Liver (tissue), 9 donors: Measurements from ENCODE around the gene HCAR2. TPM values are rescaled to one million over a fixed set of nuclear protein-coding genes. Genes with fewer than 3 reads are reported as not detected.

Source experiments
- DNase-seq: peaks from one replicate; pipeline ENCODE4 v3.0.0-alpha.2; 2017; ENCODE audit warnings: low spot score
- H3K27ac ChIP-seq, 2 donors: one replicate each; pipeline ENCODE4 v1.7.0; 2013; ENCODE audit warnings: inconsistent platforms in 2 of 2, low read length in 2 of 2, control low read depth in 1 of 2, low read depth in 1 of 2, mild to moderate bottlenecking in 1 of 2
- H3K27me3 ChIP-seq, 4 donors: one replicate each; pipeline versions ENCODE4 v1.6.1 to v1.7.0; 2013; ENCODE audit warnings: low read length in 3 of 4, inconsistent platforms in 1 of 4, mild to moderate bottlenecking in 1 of 4, moderate library complexity in 1 of 4; ENCODE audit not compliant: control insufficient read depth in 4 of 4, insufficient read depth in 4 of 4
- H3K36me3 ChIP-seq, 4 donors: one replicate each; pipeline versions ENCODE4 v1.6.1 to v1.7.0; 2013; ENCODE audit warnings: low read length in 3 of 4, mild to moderate bottlenecking in 3 of 4, low read depth in 1 of 4, moderate library complexity in 1 of 4; ENCODE audit not compliant: control insufficient read depth in 4 of 4, insufficient read depth in 3 of 4
- H3K4me1 ChIP-seq, 4 donors: one replicate each; pipeline versions ENCODE4 v1.6.1 to v1.7.0; 2013; ENCODE audit warnings: low read length in 3 of 4, mild to moderate bottlenecking in 3 of 4, moderate library complexity in 1 of 4; ENCODE audit not compliant: control insufficient read depth in 4 of 4, insufficient read depth in 4 of 4
- H3K4me3 ChIP-seq, 3 donors: one replicate each; pipeline versions ENCODE4 v1.6.1 to v1.7.0; 2013; ENCODE audit warnings: low read length in 3 of 3, control low read depth in 1 of 3, low read depth in 1 of 3, mild to moderate bottlenecking in 1 of 3
- H3K9ac ChIP-seq, 2 donors: one replicate each; pipeline ENCODE4 v1.7.0; 2013; ENCODE audit warnings: low read length in 2 of 2, mild to moderate bottlenecking in 2 of 2, moderate library complexity in 2 of 2, control low read depth in 1 of 2, low read depth in 1 of 2
- H3K9me3 ChIP-seq, 4 donors: one replicate each; pipeline versions ENCODE4 v1.6.1 to v1.7.0; 2013; ENCODE audit warnings: low read length in 3 of 4; ENCODE audit not compliant: control insufficient read depth in 4 of 4
- FOXA1 ChIP-seq: IDR thresholded peaks from 2 replicates; pipeline ENCODE4 v1.6.1; 2016; ENCODE audit warnings: antibody characterized with exemption
- FOXA2 ChIP-seq: IDR thresholded peaks from 2 replicates; pipeline ENCODE4 v1.6.1; 2016; ENCODE audit warnings: antibody characterized with exemption
- GABPA ChIP-seq, 2 donors: IDR thresholded peaks in 1 of 2; conservative IDR thresholded peaks in 1 of 2; 2 replicates each; pipeline ENCODE4 v1.6.1; 2016; ENCODE audit warnings: antibody characterized with exemption in 2 of 2, mild to moderate bottlenecking in 1 of 2, moderate library complexity in 1 of 2
- HNF4A ChIP-seq, 2 donors: conservative IDR thresholded peaks; 2 replicates each; pipeline ENCODE4 v1.6.1; 2016; ENCODE audit warnings: antibody characterized with exemption in 2 of 2, mild to moderate bottlenecking in 2 of 2
- JUND ChIP-seq, 2 donors: IDR thresholded peaks; 2 replicates each; pipeline ENCODE4 v1.6.1; 2016; ENCODE audit warnings: antibody characterized with exemption in 2 of 2
- NR2F2 ChIP-seq: IDR thresholded peaks from 2 replicates; pipeline ENCODE4 v1.6.1; 2016; ENCODE audit warnings: antibody characterized with exemption
- RXRA ChIP-seq, 2 donors: IDR thresholded peaks; 2 replicates each; pipeline ENCODE4 v1.6.1; 2017 to 2018; ENCODE audit warnings: antibody characterized with exemption in 2 of 2, mild to moderate bottlenecking in 1 of 2
- TAF1 ChIP-seq: conservative IDR thresholded peaks from 2 replicates; pipeline ENCODE4 v1.6.1; 2016; ENCODE audit warnings: antibody characterized with exemption, mild to moderate bottlenecking
- YY1 ChIP-seq: IDR thresholded peaks from 2 replicates; pipeline ENCODE4 v1.6.1; 2016; ENCODE audit warnings: antibody characterized with exemption, mild to moderate bottlenecking
- ZBTB33 ChIP-seq: IDR thresholded peaks from 2 replicates; pipeline ENCODE4 v1.6.1; 2016; ENCODE audit warnings: antibody characterized with exemption
- WGBS: extraction: QIAGEN DNeasy Blood & Tissue Kit; methylation state at CpG from one replicate; pipeline ENCODE4 v1.1.7; 2013; 5-methylcytosine and 5-hydroxymethylcytosine counted together
- polyA plus RNA-seq, 2 donors: library from polyadenylated mRNA; stranded (reverse) in 1 of 2; unstranded in 1 of 2; fragments of 200-250 nt in 1 of 2; fragments of >200 nt in 1 of 2; fragmentation: Nextera tagmentation in 1 of 2; extraction: Ambion mirVana in 1 of 2; gene quantifications; one replicate each; pipeline versions ENCODE4 v1.2.1 to v1.2.3, GENCODE V29; 2013 to 2015
- total RNA-seq, 2 donors: library from RNA; depleted of rRNA; stranded (reverse); fragments of >200 nt; gene quantifications; one replicate each; pipeline ENCODE4 v1.2.3, GENCODE V29; 2014
- TF ChIP-seq, protein P1 (sequence below): IDR thresholded peaks from 2 replicates; pipeline ENCODE4 v1.6.1; 2016; ENCODE audit warnings: antibody characterized with exemption, mild to moderate bottlenecking
- TF ChIP-seq, protein P2 (sequence below): fragments of 150-350 bp; IDR thresholded peaks from 2 replicates; pipeline ENCODE4 v1.5.1; 2017; ENCODE audit warnings: improper control_type of control experiment, low read depth, low read length; ENCODE audit not compliant: missing input control
- donor health status: healthy.
- donor health status: healthy.
- donor health status: healthy.
- donor health status: healthy.
- donor health status: healthy.

Gene HCAR2
- total and polyA plus RNA-seq, 4 donors, result 0.08 to 0.70 (median 0.08) TPM; not detected in 1

GRCh38 chr12:122738571-122738970, 35.4 kb upstream of the HCAR2 start:
- H3K4me1 ChIP-seq, result no peaks in the 10 kb centered on the region
- no peak overlapping the region for H3K4me3 ChIP-seq
- H3K9ac ChIP-seq, result no peak overlapping the region
- TF ChIP-seq, protein P1, sequence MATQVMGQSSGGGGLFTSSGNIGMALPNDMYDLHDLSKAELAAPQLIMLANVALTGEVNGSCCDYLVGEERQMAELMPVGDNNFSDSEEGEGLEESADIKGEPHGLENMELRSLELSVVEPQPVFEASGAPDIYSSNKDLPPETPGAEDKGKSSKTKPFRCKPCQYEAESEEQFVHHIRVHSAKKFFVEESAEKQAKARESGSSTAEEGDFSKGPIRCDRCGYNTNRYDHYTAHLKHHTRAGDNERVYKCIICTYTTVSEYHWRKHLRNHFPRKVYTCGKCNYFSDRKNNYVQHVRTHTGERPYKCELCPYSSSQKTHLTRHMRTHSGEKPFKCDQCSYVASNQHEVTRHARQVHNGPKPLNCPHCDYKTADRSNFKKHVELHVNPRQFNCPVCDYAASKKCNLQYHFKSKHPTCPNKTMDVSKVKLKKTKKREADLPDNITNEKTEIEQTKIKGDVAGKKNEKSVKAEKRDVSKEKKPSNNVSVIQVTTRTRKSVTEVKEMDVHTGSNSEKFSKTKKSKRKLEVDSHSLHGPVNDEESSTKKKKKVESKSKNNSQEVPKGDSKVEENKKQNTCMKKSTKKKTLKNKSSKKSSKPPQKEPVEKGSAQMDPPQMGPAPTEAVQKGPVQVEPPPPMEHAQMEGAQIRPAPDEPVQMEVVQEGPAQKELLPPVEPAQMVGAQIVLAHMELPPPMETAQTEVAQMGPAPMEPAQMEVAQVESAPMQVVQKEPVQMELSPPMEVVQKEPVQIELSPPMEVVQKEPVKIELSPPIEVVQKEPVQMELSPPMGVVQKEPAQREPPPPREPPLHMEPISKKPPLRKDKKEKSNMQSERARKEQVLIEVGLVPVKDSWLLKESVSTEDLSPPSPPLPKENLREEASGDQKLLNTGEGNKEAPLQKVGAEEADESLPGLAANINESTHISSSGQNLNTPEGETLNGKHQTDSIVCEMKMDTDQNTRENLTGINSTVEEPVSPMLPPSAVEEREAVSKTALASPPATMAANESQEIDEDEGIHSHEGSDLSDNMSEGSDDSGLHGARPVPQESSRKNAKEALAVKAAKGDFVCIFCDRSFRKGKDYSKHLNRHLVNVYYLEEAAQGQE, result no peak
- TF ChIP-seq NR2F2, result no peak
- DNase-seq, result no peak
- WGBS, result 92% methylated on average over 7 of the region's 7 CpGs
- no peak overlapping the region for H3K27ac ChIP-seq
- H3K9me3 ChIP-seq, result no peaks in the 10 kb centered on the region
- H3K27me3 ChIP-seq, result no peaks in the 10 kb centered on the region
- H3K36me3 ChIP-seq, result no peaks in the 10 kb centered on the region

GRCh38 chr12:122732611-122733010, 29.5 kb upstream of the HCAR2 start:
- Histone ChIP-seq H3K9me3 (no peaks in the 10 kb centered on the region), H3K27me3 (no peaks in the 10 kb centered on the region), H3K27ac (no peak overlapping the region), H3K9ac (no peak overlapping the region), H3K4me3 (no peak overlapping the region), H3K4me1 (no peaks in the 10 kb centered on the region), H3K36me3 (no peaks in the 10 kb centered on the region)
- no peak for TF ChIP-seq JUND (IDR thresholded peaks at IDR 0.05)
- no peak for TF ChIP-seq HNF4A (conservative IDR thresholded peaks at IDR 0.05)
- no peak for TF ChIP-seq RXRA (IDR thresholded peaks at IDR 0.05)
- TF ChIP-seq, protein P2, sequence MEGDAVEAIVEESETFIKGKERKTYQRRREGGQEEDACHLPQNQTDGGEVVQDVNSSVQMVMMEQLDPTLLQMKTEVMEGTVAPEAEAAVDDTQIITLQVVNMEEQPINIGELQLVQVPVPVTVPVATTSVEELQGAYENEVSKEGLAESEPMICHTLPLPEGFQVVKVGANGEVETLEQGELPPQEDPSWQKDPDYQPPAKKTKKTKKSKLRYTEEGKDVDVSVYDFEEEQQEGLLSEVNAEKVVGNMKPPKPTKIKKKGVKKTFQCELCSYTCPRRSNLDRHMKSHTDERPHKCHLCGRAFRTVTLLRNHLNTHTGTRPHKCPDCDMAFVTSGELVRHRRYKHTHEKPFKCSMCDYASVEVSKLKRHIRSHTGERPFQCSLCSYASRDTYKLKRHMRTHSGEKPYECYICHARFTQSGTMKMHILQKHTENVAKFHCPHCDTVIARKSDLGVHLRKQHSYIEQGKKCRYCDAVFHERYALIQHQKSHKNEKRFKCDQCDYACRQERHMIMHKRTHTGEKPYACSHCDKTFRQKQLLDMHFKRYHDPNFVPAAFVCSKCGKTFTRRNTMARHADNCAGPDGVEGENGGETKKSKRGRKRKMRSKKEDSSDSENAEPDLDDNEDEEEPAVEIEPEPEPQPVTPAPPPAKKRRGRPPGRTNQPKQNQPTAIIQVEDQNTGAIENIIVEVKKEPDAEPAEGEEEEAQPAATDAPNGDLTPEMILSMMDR, result no peak
- TF ChIP-seq FOXA1, result no peak
- no peak for TF ChIP-seq GABPA (IDR thresholded peaks at IDR 0.05 in 1 of 2, conservative IDR thresholded peaks at IDR 0.05 in 1 of 2)
- TF ChIP-seq ZBTB33, result no peak
- DNase-seq, result no peak
- 88% methylated on average over 4 of the region's 4 CpGs for WGBS

DNA sequence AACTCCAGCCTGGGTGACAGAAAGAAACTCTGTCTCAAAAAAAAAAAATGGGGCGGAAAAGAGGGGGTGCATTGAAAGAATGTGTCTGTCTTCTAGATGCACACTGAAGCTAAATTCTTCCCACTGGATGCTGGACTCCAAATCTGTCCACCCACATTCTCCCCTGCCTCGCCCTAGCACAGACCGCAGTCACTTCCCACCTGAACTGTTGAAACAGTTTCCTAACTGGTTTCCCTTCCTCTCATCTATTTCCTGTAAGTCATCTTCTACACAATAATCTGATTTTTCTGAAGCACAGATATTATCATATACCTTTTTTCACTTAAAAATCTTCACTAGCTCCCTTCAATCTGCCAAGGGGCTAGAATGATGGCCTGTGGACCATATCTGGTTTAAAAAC, 29.0 kb upstream of the HCAR2 start:
- Histone ChIP-seq H3K4me3 (no peak overlapping the region), H3K4me1 (no peaks in the 10 kb centered on the region), H3K9ac (no peak overlapping the region), H3K27me3 (no peaks in the 10 kb centered on the region), H3K36me3 (no peaks in the 10 kb centered on the region), H3K9me3 (no peaks in the 10 kb centered on the region), H3K27ac (no peak overlapping the region)
- no peak for DNase-seq
- 85% methylated on average over 3 of the region's 3 CpGs for WGBS
- no peak for TF ChIP-seq FOXA2
- no peak for TF ChIP-seq RXRA (IDR thresholded peaks at IDR 0.05)
- TF ChIP-seq, protein P1, result no peak
- TF ChIP-seq NR2F2, result no peak
- TF ChIP-seq HNF4A (conservative IDR thresholded peaks at IDR 0.05), result no peak
- no peak for TF ChIP-seq YY1
- no peak for TF ChIP-seq TAF1
